Epithelial cell of esophagus (primary cell): ENCODE results near the gene WNT7A.

Source experiments
- DNase-seq: peaks from one replicate; pipeline ENCODE4 v3.0.0; 2010; ENCODE audit warnings: low read depth
- H3K4me3 ChIP-seq: 2 replicates; pipeline ENCODE4 v1.5.1; 2011; ENCODE audit warnings: mild to moderate bottlenecking, low read length, control low read depth
- CTCF ChIP-seq: IDR thresholded peaks from 2 replicates; pipeline ENCODE4 v1.5.1; 2011; ENCODE audit warnings: low read depth, mild to moderate bottlenecking, low read length, control low read depth, inconsistent platforms; ENCODE audit not compliant: insufficient read depth; ENCODE audit errors: missing control alignments

WNT7A gene

GRCh38 chr3:13815088-13815683 is 64.7 kb downstream of the WNT7A start:
- no peak for TF ChIP-seq CTCF
- DNase-seq: no peak
- H3K4me3 ChIP-seq: no peak overlapping the region

GRCh38 chr3:13812034-13812471 is 67.8 kb downstream of the WNT7A start:
- no peak overlapping the region for H3K4me3 ChIP-seq
- TF ChIP-seq CTCF: no peak
- no peak for DNase-seq

DNA sequence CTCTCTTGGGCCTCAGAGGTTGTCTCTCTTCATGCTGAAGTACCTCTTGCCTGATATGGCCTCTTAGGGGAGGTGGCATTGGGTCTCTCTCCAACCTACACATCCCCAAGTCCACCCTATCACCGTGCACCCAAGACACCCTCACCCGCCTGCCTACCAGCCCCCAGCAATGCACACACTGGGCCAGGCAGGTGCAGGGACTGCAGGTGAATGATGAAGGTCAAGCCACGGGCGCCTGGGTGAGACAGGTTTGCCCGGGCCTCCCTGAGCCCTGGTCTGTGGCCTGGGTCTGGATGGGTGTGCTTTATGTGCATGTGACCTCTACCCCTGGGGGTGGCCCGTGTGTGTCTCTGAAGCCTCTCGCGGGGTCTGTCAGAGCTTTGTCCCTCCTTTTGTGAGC is 68.3 kb downstream of the WNT7A start:
- no peak for TF ChIP-seq CTCF
- DNase-seq: no peak
- H3K4me3 ChIP-seq: no peak overlapping the region

- H3K4me3 ChIP-seq: no peak overlapping the region
- no peak for DNase-seq
- TF ChIP-seq CTCF: no peak
Observed at GRCh38 chr3:13808550-13808949, 71.3 kb downstream of the WNT7A start.

DNA sequence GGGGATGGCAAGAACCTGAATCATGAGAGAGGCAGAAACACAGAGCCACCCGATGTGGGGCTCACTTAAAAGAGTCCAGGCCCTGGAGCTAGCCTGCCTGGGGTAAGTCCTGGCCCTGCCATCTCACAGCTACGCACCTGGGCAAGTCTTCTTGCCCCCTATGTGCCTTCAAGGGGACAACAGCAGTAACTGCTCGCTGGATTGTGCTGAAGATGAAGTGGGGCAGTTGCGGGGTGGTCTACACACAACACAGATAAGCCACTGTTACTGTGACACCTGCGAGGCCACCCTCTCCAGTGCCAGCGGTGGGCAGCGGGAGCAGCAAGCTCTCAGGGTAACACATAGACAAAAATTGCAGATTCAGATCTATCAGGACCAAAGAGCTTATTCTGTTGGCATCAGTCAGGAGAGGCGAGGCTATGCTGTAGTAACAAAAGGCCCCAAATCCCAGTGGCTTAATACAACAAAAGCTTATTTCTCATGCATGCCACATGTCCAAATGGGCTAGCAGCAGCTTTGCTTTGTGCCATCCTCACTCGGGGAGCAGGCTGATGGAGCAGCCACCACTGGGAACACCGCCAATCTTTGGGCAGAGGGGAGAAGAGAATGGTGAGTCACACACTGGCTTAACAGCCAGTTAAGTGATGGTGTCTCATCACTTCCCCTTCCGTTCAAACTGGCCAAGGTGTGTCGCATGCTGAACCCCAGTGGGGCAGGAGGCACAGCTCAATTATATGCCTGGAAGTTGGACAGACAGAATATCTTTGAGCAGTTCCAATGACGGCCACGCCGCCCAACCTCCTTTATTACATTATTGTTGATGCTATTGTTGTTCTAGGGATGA is 78.3 kb downstream of the WNT7A start:
- H3K4me3 ChIP-seq: no peak overlapping the region
- DNase-seq: peak; percentile 83
- no peak for TF ChIP-seq CTCF

DNA sequence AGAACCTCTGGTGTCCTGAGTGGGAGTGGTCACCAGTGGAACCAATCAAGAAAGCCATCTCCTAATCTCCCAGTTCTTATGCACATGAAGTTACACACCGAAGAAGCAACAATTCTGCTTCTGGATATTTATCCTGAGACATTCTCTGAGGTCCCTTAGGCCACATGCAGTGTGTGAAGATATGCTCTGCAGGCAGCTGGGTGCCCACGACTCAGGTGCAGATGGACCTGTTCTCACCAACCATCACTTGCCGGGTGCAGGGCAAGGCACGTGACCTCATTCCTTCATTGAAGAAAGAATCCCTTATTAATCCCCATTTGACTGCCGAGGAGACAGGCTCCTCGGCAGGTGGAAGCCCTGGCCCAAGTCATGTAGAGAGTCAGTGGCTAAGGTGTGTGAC is 79.8 kb downstream of the WNT7A start:
- DNase-seq: no peak
- no peak for TF ChIP-seq CTCF

More for the DNA sequence above, 79.8 kb downstream of the WNT7A start:
- H3K4me3 ChIP-seq: no peak overlapping the region
